Activated CD4-positive, alpha-beta memory T cell treated with anti-CD3 and anti-CD28 coated beads, Interleukin-2, amount 10 ng/mL, durations not matched to agents 7 days and 5 days (primary cell): ENCODE measurements around the gene GET4. TPM values are rescaled to one million over a fixed set of nuclear protein-coding genes. Genes with fewer than 3 reads are reported as not detected.

ENCODE experiments used
- CTCF ChIA-PET: fragments of 350-600 bp; sonication (Branson Sonifier 250); formaldehyde crosslinking; loops from one replicate; lab custom pipeline; 2021; ENCODE audit warnings: antibody characterized with exemption, inconsistent platforms; lab: Charles Lee
- POLR2A ChIA-PET: fragments of 350-600 bp; sonication (Branson Sonifier 250); formaldehyde crosslinking; loops from one replicate; lab custom pipeline; 2021; ENCODE audit warnings: antibody characterized with exemption; lab: Charles Lee
- DNase-seq: peaks from one replicate; pipeline ENCODE4 v3.0.0-alpha.2; 2020
- H3K27ac Mint-ChIP-seq: one replicate; pipeline ENCODE4 v1.8.0; 2021; ENCODE audit warnings: mild to moderate bottlenecking, mixed read lengths
- H3K27me3 Mint-ChIP-seq: one replicate; pipeline ENCODE4 v1.8.0; 2021; ENCODE audit warnings: mixed read lengths
- H3K36me3 Mint-ChIP-seq: one replicate; pipeline ENCODE4 v1.8.0; 2021; ENCODE audit warnings: low read depth, mixed read lengths
- H3K4me1 Mint-ChIP-seq: one replicate; pipeline ENCODE4 v1.8.0; 2021; ENCODE audit warnings: mixed read lengths
- H3K4me3 Mint-ChIP-seq: one replicate; pipeline ENCODE4 v1.8.0; 2021; ENCODE audit warnings: mild to moderate bottlenecking, mixed read lengths
- H3K9me3 Mint-ChIP-seq: one replicate; pipeline ENCODE4 v1.8.0; 2021; ENCODE audit warnings: mixed read lengths
- total RNA-seq, 2 experiments: library from RNA; stranded (reverse); gene quantifications; one replicate each; pipeline ENCODE4 v1.2.3, GENCODE V29; 2021

GET4 gene
- total RNA-seq, result 10 to 100 TPM; 32.6 to 38.2 TPM

- Mint-ChIP-seq H3K36me3 (peaks cover 25% of the 10 kb centered on the region), H3K27ac (peak within 1 kb of the TSS; percentile 87), H3K27me3 (no peaks in the 10 kb centered on the region), H3K9me3 (no peaks in the 10 kb centered on the region), H3K4me1 (peaks cover 26% of the 10 kb centered on the region), H3K4me3 (peak within 1 kb of the TSS; percentile 96)
- DNase-seq, result peak; percentile 97
- CTCF ChIA-PET, result interaction anchor here (1.0 to 1.9 kb wide), 5 partner anchors 60 to 93 kb away, joined by 4 to 8 read pairs (median 5); no protein-coding TSS in a partner anchor
- POLR2A ChIA-PET, result interaction anchor here (0.6 to 2.7 kb wide), 13 partner anchors 19 to 291 kb away, joined by 3 to 14 read pairs (median 5); partner anchors contain the start of genes COX19 and SUN1
Observed at GRCh38 chr7:876077-876971, at the start of gene GET4. TSS of gene GET4 (plus strand) at chr7:876554. CDS start at chr7:876646, 92 bp downstream.

GRCh38 chr7:828793-829561 lies 47.4 kb upstream of the GET4 start:
- CTCF ChIA-PET, result interaction anchor here (1.1 to 1.2 kb wide), 2 partner anchors 10 to 40 kb away, joined by 3 to 4 read pairs; no protein-coding TSS in a partner anchor
- no peaks in the 10 kb centered on the region for H3K9me3 Mint-ChIP-seq

GRCh38 chr7:830069-830468 lies 46.3 kb upstream of the GET4 start:
- H3K9me3 Mint-ChIP-seq, result no peaks in the 10 kb centered on the region
- ChIA-PET POLR2A (interaction anchor here (1.1 to 3.6 kb wide), 3 partner anchors 13 to 212 kb away, joined by 3 to 41 read pairs (median 8); no protein-coding TSS in a partner anchor), CTCF (no interaction called here)
- peaks cover 49% of the 10 kb centered on the region for H3K4me1 Mint-ChIP-seq
- H3K27me3 Mint-ChIP-seq, result no peaks in the 10 kb centered on the region
- H3K36me3 Mint-ChIP-seq, result peaks cover 20% of the 10 kb centered on the region
- no peak overlapping the region for H3K4me3 Mint-ChIP-seq
- no peak for DNase-seq
- H3K27ac Mint-ChIP-seq, result peak overlapping the region; percentile 97

More at GRCh38 chr7:828793-829561, 47.4 kb upstream of the GET4 start:
- no peak for DNase-seq
- H3K36me3 Mint-ChIP-seq, result peaks cover 20% of the 10 kb centered on the region
- H3K27me3 Mint-ChIP-seq, result no peaks in the 10 kb centered on the region
- no peak overlapping the region for H3K27ac Mint-ChIP-seq
- POLR2A ChIA-PET, result interaction anchor here (1.3 kb wide), 1 partner anchor 12 kb away, joined by 8 read pairs; no protein-coding TSS in a partner anchor
- H3K4me1 Mint-ChIP-seq, result peaks cover 52% of the 10 kb centered on the region
- no peak overlapping the region for H3K4me3 Mint-ChIP-seq

- no peaks in the 10 kb centered on the region for H3K27me3 Mint-ChIP-seq
- peak overlapping the region; percentile 73 for H3K4me3 Mint-ChIP-seq
- peaks cover 59% of the 10 kb centered on the region for H3K4me1 Mint-ChIP-seq
- peaks cover 13% of the 10 kb centered on the region for H3K36me3 Mint-ChIP-seq
- ChIA-PET CTCF (interaction anchor here (0.8 to 2.6 kb wide), 8 partner anchors 10 to 510 kb away, joined by 3 to 16 read pairs (median 4); no protein-coding TSS in a partner anchor), POLR2A (interaction anchor here (0.7 to 3.6 kb wide), 14 partner anchors 12 to 329 kb away, joined by 3 to 41 read pairs (median 4); partner anchors contain the start of gene COX19)
- H3K27ac Mint-ChIP-seq, result peak overlapping the region; percentile 97
- DNase-seq, result peak; percentile 23
- H3K9me3 Mint-ChIP-seq, result no peaks in the 10 kb centered on the region
Observed at GRCh38 chr7:831596-832166, 44.7 kb upstream of the GET4 start.

- ChIA-PET POLR2A (interaction anchor here (0.7 to 3.6 kb wide), 15 partner anchors 12 to 328 kb away, joined by 3 to 41 read pairs (median 4); partner anchors contain the start of gene COX19), CTCF (interaction anchor here (0.7 to 2.6 kb wide), 9 partner anchors 10 to 511 kb away, joined by 3 to 16 read pairs (median 4); no protein-coding TSS in a partner anchor)
- Mint-ChIP-seq H3K4me1 (peaks cover 61% of the 10 kb centered on the region), H3K27me3 (no peaks in the 10 kb centered on the region), H3K27ac (peak within 1 kb of the TSS; percentile 97), H3K4me3 (peak within 1 kb of the TSS; percentile 73), H3K36me3 (peaks cover 16% of the 10 kb centered on the region), H3K9me3 (no peaks in the 10 kb centered on the region)
- DNase-seq, result peak; percentile 71
Observed at GRCh38 chr7:832167-832967, 44.0 kb upstream of the GET4 start, which contains the start of gene SUN1. TSS of gene SUN1 (plus strand) at chr7:832476. CDS start at chr7:832525, 49 bp downstream.

GRCh38 chr7:832968-833424 lies 43.4 kb upstream of the GET4 start:
- DNase-seq, result no peak
- Mint-ChIP-seq H3K27ac (peak overlapping the region; percentile 97), H3K36me3 (peaks cover 19% of the 10 kb centered on the region), H3K9me3 (no peaks in the 10 kb centered on the region), H3K27me3 (no peaks in the 10 kb centered on the region), H3K4me1 (peaks cover 61% of the 10 kb centered on the region), H3K4me3 (peak overlapping the region; percentile 73)
- ChIA-PET POLR2A (interaction anchor here (1.4 to 3.6 kb wide), 5 partner anchors 16 to 229 kb away, joined by 3 to 41 read pairs (median 7); no protein-coding TSS in a partner anchor), CTCF (interaction anchor here (0.7 to 2.6 kb wide), 4 partner anchors 14 to 219 kb away, joined by 3 to 14 read pairs (median 6); no protein-coding TSS in a partner anchor)

- no peaks in the 10 kb centered on the region for H3K27me3 Mint-ChIP-seq
- no peak overlapping the region for H3K4me3 Mint-ChIP-seq
- H3K4me1 Mint-ChIP-seq, result peaks cover 61% of the 10 kb centered on the region
- H3K27ac Mint-ChIP-seq, result peak overlapping the region; percentile 69
- H3K36me3 Mint-ChIP-seq, result peaks cover 19% of the 10 kb centered on the region
- H3K9me3 Mint-ChIP-seq, result no peaks in the 10 kb centered on the region
- DNase-seq, result no peak
- POLR2A ChIA-PET, result interaction anchor here (1.0 to 3.6 kb wide), 4 partner anchors 16 to 230 kb away, joined by 3 to 41 read pairs (median 16); no protein-coding TSS in a partner anchor
- CTCF ChIA-PET, result interaction anchor here (0.7 to 2.6 kb wide), 2 partner anchors 15 to 40 kb away, joined by 4 to 14 read pairs; no protein-coding TSS in a partner anchor
Observed at GRCh38 chr7:833601-834258, 42.6 kb upstream of the GET4 start.

GRCh38 chr7:834277-834676 lies 42.1 kb upstream of the GET4 start:
- Mint-ChIP-seq H3K4me1 (peaks cover 58% of the 10 kb centered on the region), H3K27me3 (no peaks in the 10 kb centered on the region), H3K9me3 (no peaks in the 10 kb centered on the region), H3K27ac (no peak overlapping the region), H3K4me3 (no peak overlapping the region), H3K36me3 (peaks cover 19% of the 10 kb centered on the region)
- no peak for DNase-seq
- ChIA-PET POLR2A (interaction anchor here (1.0 to 3.3 kb wide), 3 partner anchors 18 to 230 kb away, joined by 3 to 28 read pairs (median 3); no protein-coding TSS in a partner anchor), CTCF (no interaction called here)

- Mint-ChIP-seq H3K4me3 (no peak overlapping the region), H3K36me3 (peaks cover 17% of the 10 kb centered on the region), H3K27ac (no peak overlapping the region), H3K4me1 (peaks cover 56% of the 10 kb centered on the region), H3K27me3 (no peaks in the 10 kb centered on the region), H3K9me3 (no peaks in the 10 kb centered on the region)
- no peak for DNase-seq
- POLR2A ChIA-PET, result interaction anchor here (1.0 kb wide), 1 partner anchor 18 kb away, joined by 3 read pairs; no protein-coding TSS in a partner anchor
- CTCF ChIA-PET, result no interaction called here
Observed at GRCh38 chr7:835021-835420, 41.3 kb upstream of the GET4 start.

GRCh38 chr7:835485-836401 lies 40.6 kb upstream of the GET4 start:
- Mint-ChIP-seq H3K4me1 (peaks cover 48% of the 10 kb centered on the region), H3K36me3 (peaks cover 15% of the 10 kb centered on the region)
- POLR2A ChIA-PET, result no interaction called here

More at GRCh38 chr7:835485-836401, 40.6 kb upstream of the GET4 start:
- CTCF ChIA-PET, result interaction anchor here (0.9 to 1.6 kb wide), 3 partner anchors 18 to 37 kb away, joined by 3 to 8 read pairs (median 6); no protein-coding TSS in a partner anchor
- DNase-seq, result no peak
- Mint-ChIP-seq H3K9me3 (no peaks in the 10 kb centered on the region), H3K27me3 (no peaks in the 10 kb centered on the region), H3K4me3 (no peak overlapping the region), H3K27ac (no peak overlapping the region)
